ENCODE measurements around the gene ZNF648.

GRCh38 chr1:182064611-182065010 is 3.1 kb upstream of the ZNF648 start:
- no peak for TF ChIP-seq POLR2A (IDR thresholded peaks at IDR 0.05; ENCODE audit: low read depth, low read length)
- no peak for TF ChIP-seq POLR2AphosphoS5 (IDR thresholded peaks at IDR 0.05; ENCODE audit: low read depth, low read length)

Measured in GM12892 (cell line).